Esophagus squamous epithelium (tissue), 4 donors: ENCODE measurements around the gene AMFR.

Source experiments
- CTCF ChIP-seq, 6 experiments: fragments of 450-650 bp in 4 of 6; fragments of 200-600 bp in 2 of 6; sonication (generic) in 2 of 6; IDR thresholded peaks; one replicate each; pipeline ENCODE4 v1.5.1; 2016 to 2019; ENCODE audit warnings: antibody characterized with exemption in 6 of 6, mild to moderate bottlenecking in 4 of 6, moderate library complexity in 4 of 6
- POLR2A ChIP-seq, 4 donors: fragments of 450-650 bp; IDR thresholded peaks; one replicate each; pipeline ENCODE4 v1.6.1; 2017; ENCODE audit warnings: antibody characterized with exemption in 4 of 4, mild to moderate bottlenecking in 4 of 4, moderate library complexity in 3 of 4

DNA sequence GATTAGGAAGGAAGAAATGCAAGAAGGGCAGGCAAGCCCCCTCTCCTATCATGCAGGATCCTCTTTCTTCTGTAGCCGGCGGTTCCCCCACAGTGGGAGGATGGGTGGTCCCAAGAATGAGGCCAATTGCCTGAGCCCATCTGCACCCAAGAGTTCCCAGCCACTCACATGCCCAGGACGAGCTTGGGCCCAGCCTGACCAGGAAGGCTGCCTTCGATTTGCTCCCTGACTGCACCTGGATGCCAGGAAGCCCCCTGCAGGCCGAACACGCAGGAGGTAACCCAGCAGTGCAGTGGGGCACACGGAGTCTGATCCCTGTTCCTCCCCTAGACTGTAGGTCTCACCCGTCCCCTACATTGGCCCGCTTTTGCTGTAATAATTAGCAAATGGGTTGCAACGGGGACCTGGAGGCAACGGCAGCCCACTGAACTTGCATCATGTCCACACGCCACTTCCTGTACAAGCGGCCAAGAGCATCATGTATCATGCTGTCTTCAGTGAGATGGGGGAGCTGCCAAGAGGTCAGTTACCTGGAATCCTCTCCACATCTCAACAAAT is 67.5 kb downstream of the AMFR start:
- TF ChIP-seq CTCF (IDR thresholded peaks at IDR 0.05): no peak
- no peak for TF ChIP-seq POLR2A (IDR thresholded peaks at IDR 0.05)
